IMR-90 (cell line): Measurements from ENCODE around the gene MYO1D. TPM values are rescaled to one million over a fixed set of nuclear protein-coding genes. Genes with fewer than 3 reads are reported as not detected.

Experiments
- ATAC-seq: fragments of 200-7000 bp; cut with Tn5 transposase; 2 replicates; pipeline ENCODE4 v1.9.1; 2020; ENCODE audit warnings: low read depth, mild to moderate bottlenecking, moderate library complexity
- BruUV-seq: library from RNA; stranded (reverse); fragments of 400-500 nt; replicated peaks from 2 replicates; lab custom pipeline; 2021; lab: Mats Ljungman, UMichigan
- CTCF ChIA-PET: fragments of 300-600 bp; formaldehyde crosslinking; extraction: SDS; loops from one replicate; lab custom pipeline; 2021; ENCODE audit warnings: antibody characterized with exemption; lab: Yijun Ruan, JAX
- POLR2A ChIA-PET: fragments of 300-600 bp; sonication (Branson Sonifier 250); formaldehyde crosslinking; loops from one replicate; lab custom pipeline; 2022; ENCODE audit warnings: antibody characterized with exemption; ENCODE audit not compliant: unreplicated experiment; lab: Charles Lee
- DNase-seq: peaks from one replicate; pipeline ENCODE4 v3.0.0; 2013
- H2AFZ ChIP-seq: replicated peaks from 2 replicates; pipeline ENCODE3; 2013; ENCODE audit warnings: low read length, mild to moderate bottlenecking; ENCODE audit not compliant: poor library complexity
- H2AK5ac ChIP-seq: 2 replicates; pipeline ENCODE4 v1.6.1; 2013; ENCODE audit warnings: low read depth, low read length, inconsistent platforms
- H2AK9ac ChIP-seq: replicated peaks from 2 replicates; pipeline ENCODE3; 2013; ENCODE audit warnings: mild to moderate bottlenecking, low read depth, low read length, moderate library complexity; ENCODE audit not compliant: poor library complexity
- H2BK120ac ChIP-seq: 2 replicates; pipeline ENCODE4 v1.6.1; 2013; ENCODE audit warnings: low read depth, low read length, inconsistent platforms
- H2BK15ac ChIP-seq: 3 replicates; pipeline ENCODE4 v1.6.1; 2013; ENCODE audit warnings: low read depth, low read length, inconsistent platforms
- H2BK20ac ChIP-seq: 2 replicates; pipeline ENCODE4 v1.6.1; 2013; ENCODE audit warnings: low read depth, mild to moderate bottlenecking, inconsistent platforms, low read length, moderate library complexity
- H2BK5ac ChIP-seq: 2 replicates; pipeline ENCODE4 v1.6.1; 2013; ENCODE audit warnings: mild to moderate bottlenecking, low read depth, low read length, inconsistent platforms; ENCODE audit not compliant: poor library complexity, severe bottlenecking
- H3K14ac ChIP-seq: replicated peaks from 2 replicates; pipeline ENCODE4 v1.6.1; 2013; ENCODE audit warnings: low read depth, low read length, inconsistent platforms
- H3K18ac ChIP-seq: 2 replicates; pipeline ENCODE4 v1.6.1; 2013; ENCODE audit warnings: low read depth, low read length, control low read depth
- H3K23ac ChIP-seq: 2 replicates; pipeline ENCODE4 v1.6.1; 2013; ENCODE audit warnings: low read depth, low read length, inconsistent platforms
- H3K27ac ChIP-seq: 2 replicates; pipeline ENCODE4 v1.5.1; 2013; ENCODE audit warnings: mild to moderate bottlenecking, control low read depth, low read length; ENCODE audit not compliant: insufficient read depth
- H3K27me3 ChIP-seq: 2 replicates; pipeline ENCODE4 v1.6.1; 2013; ENCODE audit warnings: low read length; ENCODE audit not compliant: control insufficient read depth, insufficient read depth
- H3K36me3 ChIP-seq: 2 replicates; pipeline ENCODE4 v1.6.1; 2013; ENCODE audit warnings: low read length, mixed read lengths; ENCODE audit not compliant: control insufficient read depth, insufficient read depth
- H3K4ac ChIP-seq: 2 replicates; pipeline ENCODE4 v1.6.1; 2013; ENCODE audit warnings: low read depth, low read length, inconsistent platforms
- H3K4me1 ChIP-seq: 2 replicates; pipeline ENCODE4 v1.6.1; 2013; ENCODE audit warnings: low read length, mixed read lengths; ENCODE audit not compliant: control insufficient read depth, insufficient read depth
- H3K4me2 ChIP-seq: 2 replicates; pipeline ENCODE4 v1.6.1; 2013; ENCODE audit warnings: low read depth, mild to moderate bottlenecking, control low read depth, low read length, moderate library complexity
- H3K4me3 ChIP-seq: 2 replicates; pipeline ENCODE4 v1.5.1; 2013; ENCODE audit warnings: low read depth, mild to moderate bottlenecking, control low read depth, low read length, moderate library complexity; ENCODE audit not compliant: insufficient read depth
- H3K56ac ChIP-seq: 2 replicates; pipeline ENCODE4 v1.6.1; 2013; ENCODE audit warnings: low read length, inconsistent platforms; ENCODE audit not compliant: insufficient read depth; ENCODE audit errors: extremely low read depth
- H3K79me1 ChIP-seq, 2 experiments: 2 replicates each; pipeline ENCODE4 v1.6.1; 2013; ENCODE audit warnings: low read length in 2 of 2, inconsistent platforms in 1 of 2, low read depth in 1 of 2
- H3K9ac ChIP-seq: 2 replicates; pipeline ENCODE4 v1.6.1; 2013; ENCODE audit warnings: low read depth, low read length, control low read depth
- H3K9me1 ChIP-seq: 2 replicates; pipeline ENCODE4 v1.6.1; 2013; ENCODE audit warnings: low read length, inconsistent platforms; ENCODE audit not compliant: insufficient read depth
- H3K9me3 ChIP-seq: 2 replicates; pipeline ENCODE4 v1.6.1; 2013; ENCODE audit warnings: low read length; ENCODE audit not compliant: control insufficient read depth, insufficient read depth
- H4K20me1 ChIP-seq: 2 replicates; pipeline ENCODE4 v1.6.1; 2013; ENCODE audit warnings: low read length, inconsistent platforms; ENCODE audit not compliant: insufficient read depth
- H4K5ac ChIP-seq: 2 replicates; pipeline ENCODE4 v1.6.1; 2013; ENCODE audit warnings: mild to moderate bottlenecking, low read depth, low read length, control low read depth
- H4K8ac ChIP-seq, 2 experiments: 2 replicates each; pipeline ENCODE4 v1.6.1; 2013; ENCODE audit warnings: low read depth in 2 of 2, low read length in 2 of 2, control low read depth in 1 of 2, inconsistent platforms in 1 of 2
- H4K91ac ChIP-seq: 2 replicates; pipeline ENCODE4 v1.6.1; 2013; ENCODE audit warnings: low read depth, low read length, inconsistent platforms; ENCODE audit not compliant: insufficient read depth
- BHLHE40 ChIP-seq: fragments of 150-350 bp; IDR thresholded peaks from 2 replicates; pipeline ENCODE4 v1.6.1; 2016; ENCODE audit warnings: mild to moderate bottlenecking, low read depth, low read length
- CEBPB ChIP-seq: IDR thresholded peaks from 2 replicates; pipeline ENCODE4 v1.6.1; 2012; ENCODE audit warnings: low read depth, low read length, improper control_type of control experiment
- CHD1 ChIP-seq: IDR thresholded peaks from 2 replicates; pipeline ENCODE4 v1.6.1; 2012; ENCODE audit warnings: low read depth, low read length, improper control_type of control experiment
- ELK1 ChIP-seq: fragments of 150-350 bp; IDR thresholded peaks from 2 replicates; pipeline ENCODE4 v1.6.1; 2016; ENCODE audit warnings: low read depth, mild to moderate bottlenecking, low read length, moderate library complexity, borderline replicate concordance
- FOS ChIP-seq: fragments of 150-350 bp; IDR thresholded peaks from 2 replicates; pipeline ENCODE4 v1.6.1; 2016; ENCODE audit warnings: low read depth, low read length
- MAFK ChIP-seq: IDR thresholded peaks from 2 replicates; pipeline ENCODE4 v1.6.1; 2012; ENCODE audit warnings: low read depth, low read length, improper control_type of control experiment
- MAZ ChIP-seq: IDR thresholded peaks from 2 replicates; pipeline ENCODE4 v1.6.1; 2012; ENCODE audit warnings: low read depth, mild to moderate bottlenecking, low read length, improper control_type of control experiment, moderate library complexity, borderline replicate concordance
- MXI1 ChIP-seq: IDR thresholded peaks from 2 replicates; pipeline ENCODE4 v1.6.1; 2012; ENCODE audit warnings: low read depth, mild to moderate bottlenecking, low read length, moderate library complexity, borderline replicate concordance
- NFE2L2 ChIP-seq: fragments of 150-350 bp; IDR thresholded peaks from 2 replicates; pipeline ENCODE4 v1.6.1; 2016; ENCODE audit warnings: low read depth, mild to moderate bottlenecking, low read length
- POLR2A ChIP-seq: IDR thresholded peaks from 2 replicates; pipeline ENCODE4 v1.6.1; 2012; ENCODE audit warnings: mild to moderate bottlenecking, low read depth, low read length
- RCOR1 ChIP-seq: IDR thresholded peaks from 2 replicates; pipeline ENCODE4 v1.6.1; 2012; ENCODE audit warnings: mild to moderate bottlenecking, low read length, improper control_type of control experiment; ENCODE audit not compliant: insufficient replicate concordance
- RFX5 ChIP-seq: IDR thresholded peaks from 2 replicates; pipeline ENCODE4 v1.8.0; 2012; ENCODE audit warnings: low read depth, mild to moderate bottlenecking, low read length, moderate library complexity
- SMC3 ChIP-seq: fragments of 150-350 bp; IDR thresholded peaks from 2 replicates; pipeline ENCODE4 v1.6.1; 2016; ENCODE audit warnings: low read depth, mild to moderate bottlenecking, antibody characterized with exemption, low read length, moderate library complexity
- WGBS, 2 experiments: methylation state at CpG; one replicate each; pipeline versions ENCODE4 v1.1.5 to v1.1.7; 2013; ENCODE audit warnings: missing lambda C conversion rate in 2 of 2; ENCODE audit not compliant: insufficient read length in 1 of 2; ENCODE audit errors: extremely low coverage in 2 of 2; 5-methylcytosine and 5-hydroxymethylcytosine counted together
- dilution Hi-C: fragments of 300-500 bp; cut with HindIII; formaldehyde crosslinking; loops from one replicate; pipeline ENCODE4 v1.14.3; 2018; ENCODE audit warnings: low sequenced_read_pairs; ENCODE audit not compliant: unreplicated experiment
- in situ Hi-C: fragments of 300-500 bp; cut with MboI; formaldehyde crosslinking; loops from 3 replicates; pipeline ENCODE4 v1.14.3; 2019; ENCODE audit warnings: low sequenced_read_pairs, inconsistent platforms, mixed read lengths
- intact Hi-C: fragments of 100-400 bp; cut with micrococcal nuclease; formaldehyde crosslinking; loops from 2 replicates; pipeline ENCODE4 v1.10.0; 2022
- polyA plus RNA-seq, 3 experiments: library from polyadenylated mRNA; depleted of rRNA; stranded (reverse); fragments of >200 nt; gene quantifications; 2 replicates each; pipeline ENCODE4 v1.2.3, GENCODE V29; 2012; ENCODE audit warnings: low replicate concordance in 1 of 3
- total RNA-seq: library from RNA; depleted of rRNA; stranded (reverse); fragments of >200 nt; gene quantifications from 2 replicates; pipeline ENCODE4 v1.2.3, GENCODE V29; 2012
- TF ChIP-seq, protein P1 (sequence below): conservative IDR thresholded peaks from 2 replicates; pipeline ENCODE4 v1.5.1; 2012; ENCODE audit warnings: mild to moderate bottlenecking, low read depth, low read length, improper control_type of control experiment
- TF ChIP-seq, protein P2 (sequence below): fragments of 150-350 bp; IDR thresholded peaks from 2 replicates; pipeline ENCODE4 v1.6.1; 2017; ENCODE audit warnings: mild to moderate bottlenecking, antibody characterized with exemption, low read length, low read depth

Gene MYO1D
- total and polyA plus RNA-seq, 2 of the 4 experiments (the other 2 are of a cell fraction): 0.63 to 0.90 TPM

DNA sequence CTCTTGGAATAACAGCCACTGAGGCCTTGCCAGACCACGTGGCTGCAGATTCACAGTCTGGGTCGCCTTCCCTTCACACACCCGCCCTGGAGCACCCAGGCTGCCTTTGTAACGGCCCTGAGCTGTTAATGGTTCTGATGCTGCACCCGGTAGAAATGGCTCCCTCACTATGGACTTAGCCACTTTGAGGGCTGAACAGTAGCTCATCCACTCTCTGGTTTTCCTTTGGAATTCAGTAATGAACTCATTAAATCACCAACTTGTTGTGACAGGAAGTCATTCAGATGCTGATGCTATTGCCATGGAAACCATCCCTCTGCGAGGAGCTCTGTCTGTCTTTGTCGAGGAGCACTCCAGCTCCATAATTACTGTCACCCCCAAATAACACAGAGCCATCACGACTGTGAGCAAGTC lies 330.9 kb downstream of the MYO1D start:
- Histone ChIP-seq H2BK120ac (no peak overlapping the region), H3K9me3 (no peaks in the 10 kb centered on the region), H2AFZ (no peak overlapping the region), H3K9ac (no peak overlapping the region), H3K9me1 (no peaks in the 10 kb centered on the region), H4K91ac (no peak overlapping the region), H4K20me1 (no peaks in the 10 kb centered on the region), H3K4ac (no peak overlapping the region), H3K18ac (no peak overlapping the region), H2AK9ac (no peak overlapping the region), H3K56ac (no peak overlapping the region), H2BK5ac (no peak overlapping the region), H3K27me3 (peaks cover 6% of the 10 kb centered on the region), H4K8ac (no peak overlapping the region), H3K4me1 (no peaks in the 10 kb centered on the region), H4K5ac (no peak overlapping the region), H3K4me3 (no peak overlapping the region), H2AK5ac (no peak overlapping the region), H2BK20ac (no peak overlapping the region), H3K23ac (no peak overlapping the region), H3K14ac (no peak overlapping the region), H3K27ac (no peak overlapping the region), H3K79me1 (no peaks in the 10 kb centered on the region), H2BK15ac (no peak overlapping the region), H3K36me3 (no peaks in the 10 kb centered on the region), H3K4me2 (no peak overlapping the region)
- intact Hi-C loops (no loop called here), in situ Hi-C loops (no loop called here), dilution Hi-C loops (no loop called here)
- TF ChIP-seq MAFK (no peak), MAZ (no peak), NFE2L2 (no peak), MXI1 (no peak), CEBPB (no peak), SMC3 (no peak), ELK1 (no peak), POLR2A (no peak), RCOR1 (no peak), CHD1 (no peak), FOS (no peak), RFX5 (no peak), BHLHE40 (no peak)
- TF ChIP-seq, protein P1, sequence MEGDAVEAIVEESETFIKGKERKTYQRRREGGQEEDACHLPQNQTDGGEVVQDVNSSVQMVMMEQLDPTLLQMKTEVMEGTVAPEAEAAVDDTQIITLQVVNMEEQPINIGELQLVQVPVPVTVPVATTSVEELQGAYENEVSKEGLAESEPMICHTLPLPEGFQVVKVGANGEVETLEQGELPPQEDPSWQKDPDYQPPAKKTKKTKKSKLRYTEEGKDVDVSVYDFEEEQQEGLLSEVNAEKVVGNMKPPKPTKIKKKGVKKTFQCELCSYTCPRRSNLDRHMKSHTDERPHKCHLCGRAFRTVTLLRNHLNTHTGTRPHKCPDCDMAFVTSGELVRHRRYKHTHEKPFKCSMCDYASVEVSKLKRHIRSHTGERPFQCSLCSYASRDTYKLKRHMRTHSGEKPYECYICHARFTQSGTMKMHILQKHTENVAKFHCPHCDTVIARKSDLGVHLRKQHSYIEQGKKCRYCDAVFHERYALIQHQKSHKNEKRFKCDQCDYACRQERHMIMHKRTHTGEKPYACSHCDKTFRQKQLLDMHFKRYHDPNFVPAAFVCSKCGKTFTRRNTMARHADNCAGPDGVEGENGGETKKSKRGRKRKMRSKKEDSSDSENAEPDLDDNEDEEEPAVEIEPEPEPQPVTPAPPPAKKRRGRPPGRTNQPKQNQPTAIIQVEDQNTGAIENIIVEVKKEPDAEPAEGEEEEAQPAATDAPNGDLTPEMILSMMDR: no peak
- TF ChIP-seq, protein P2, sequence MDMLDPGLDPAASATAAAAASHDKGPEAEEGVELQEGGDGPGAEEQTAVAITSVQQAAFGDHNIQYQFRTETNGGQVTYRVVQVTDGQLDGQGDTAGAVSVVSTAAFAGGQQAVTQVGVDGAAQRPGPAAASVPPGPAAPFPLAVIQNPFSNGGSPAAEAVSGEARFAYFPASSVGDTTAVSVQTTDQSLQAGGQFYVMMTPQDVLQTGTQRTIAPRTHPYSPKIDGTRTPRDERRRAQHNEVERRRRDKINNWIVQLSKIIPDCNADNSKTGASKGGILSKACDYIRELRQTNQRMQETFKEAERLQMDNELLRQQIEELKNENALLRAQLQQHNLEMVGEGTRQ: no peak
- ATAC-seq (no peak), DNase-seq (no peak)
- 8% methylated on average over 5 of the region's 8 CpGs; no CpG with 5 or more reads in 1 of the 2 experiments for WGBS, 2 experiments
- POLR2A ChIA-PET: no interaction called here
- no TSS peak for BruUV-seq
- CTCF ChIA-PET: no interaction called here
